Activated CD4-positive, alpha-beta memory T cell treated with anti-CD3 and anti-CD28 coated beads, Interleukin-2, amount 10 ng/mL, durations not matched to agents 7 days and 5 days (primary cell): ENCODE data around the gene NOC3L. TPM values are rescaled to one million over a fixed set of nuclear protein-coding genes. Genes with fewer than 3 reads are reported as not detected.

Source experiments
- CTCF ChIA-PET: fragments of 350-600 bp; sonication (Branson Sonifier 250); formaldehyde crosslinking; loops from one replicate; lab custom pipeline; 2021; ENCODE audit warnings: antibody characterized with exemption, inconsistent platforms; lab: Charles Lee
- POLR2A ChIA-PET: fragments of 350-600 bp; sonication (Branson Sonifier 250); formaldehyde crosslinking; loops from one replicate; lab custom pipeline; 2021; ENCODE audit warnings: antibody characterized with exemption; lab: Charles Lee
- DNase-seq: peaks from one replicate; pipeline ENCODE4 v3.0.0-alpha.2; 2020
- H3K27ac Mint-ChIP-seq: one replicate; pipeline ENCODE4 v1.8.0; 2021; ENCODE audit warnings: mild to moderate bottlenecking, mixed read lengths
- H3K27me3 Mint-ChIP-seq: one replicate; pipeline ENCODE4 v1.8.0; 2021; ENCODE audit warnings: mixed read lengths
- H3K36me3 Mint-ChIP-seq: one replicate; pipeline ENCODE4 v1.8.0; 2021; ENCODE audit warnings: low read depth, mixed read lengths
- H3K4me1 Mint-ChIP-seq: one replicate; pipeline ENCODE4 v1.8.0; 2021; ENCODE audit warnings: mixed read lengths
- H3K4me3 Mint-ChIP-seq: one replicate; pipeline ENCODE4 v1.8.0; 2021; ENCODE audit warnings: mild to moderate bottlenecking, mixed read lengths
- H3K9me3 Mint-ChIP-seq: one replicate; pipeline ENCODE4 v1.8.0; 2021; ENCODE audit warnings: mixed read lengths
- total RNA-seq, 2 experiments: library from RNA; stranded (reverse); gene quantifications; one replicate each; pipeline ENCODE4 v1.2.3, GENCODE V29; 2021

NOC3L gene
- total RNA-seq, 2 experiments from 2014 or later, result 18.6 TPM

DNA sequence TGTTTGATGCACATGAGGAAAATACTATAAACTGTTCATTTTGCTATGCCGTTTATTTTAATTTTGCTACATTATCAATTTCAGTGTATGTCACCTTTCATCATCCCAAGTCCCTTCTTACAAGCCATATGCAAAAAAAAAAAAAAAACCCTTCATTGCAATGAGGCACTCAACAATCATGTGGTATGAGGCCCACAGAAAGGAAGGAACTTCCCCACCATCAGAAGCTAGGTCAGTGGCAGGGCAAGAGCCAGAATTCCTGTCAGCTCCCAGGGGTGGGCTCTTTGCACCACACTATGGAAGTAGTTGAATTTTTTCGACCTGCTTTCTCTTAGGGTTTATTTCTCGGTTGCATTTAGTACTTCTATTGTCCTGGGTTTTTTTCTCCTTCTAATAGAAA, 75.4 kb downstream of the NOC3L start:
- Mint-ChIP-seq H3K9me3 (no peaks in the 10 kb centered on the region), H3K36me3 (peaks cover 3% of the 10 kb centered on the region), H3K4me1 (peaks cover 26% of the 10 kb centered on the region), H3K27ac (no peak overlapping the region), H3K4me3 (no peak overlapping the region), H3K27me3 (peaks cover 38% of the 10 kb centered on the region)
- DNase-seq, result no peak
- CTCF ChIA-PET, result interaction anchor here (3.1 kb wide), 1 partner anchor 33 kb away, joined by 13 read pairs; no protein-coding TSS in a partner anchor
- POLR2A ChIA-PET, result interaction anchor here (1.6 kb wide), 1 partner anchor 17 kb away, joined by 3 read pairs; no protein-coding TSS in a partner anchor

DNA sequence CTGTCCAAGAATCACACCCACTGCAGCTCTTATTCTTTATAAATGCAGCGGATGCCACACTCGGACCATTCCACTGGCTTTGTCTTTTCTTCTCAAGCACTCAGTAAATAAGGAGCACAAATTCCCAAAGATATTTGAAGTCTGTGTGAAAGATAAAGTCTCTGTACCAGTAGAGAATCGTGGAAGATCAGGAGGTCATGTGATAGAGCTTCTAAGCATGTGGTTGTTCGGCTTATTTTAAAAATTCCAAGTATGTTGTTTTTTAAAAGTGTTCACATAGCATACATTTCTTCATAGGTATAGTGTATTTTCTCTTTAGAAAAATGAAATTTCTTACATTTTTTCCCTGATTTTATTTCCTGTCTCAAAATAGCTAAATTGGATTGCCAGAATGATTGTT, 75.8 kb downstream of the NOC3L start:
- DNase-seq, result no peak
- H3K27me3 Mint-ChIP-seq, result peaks cover 35% of the 10 kb centered on the region
- peaks cover 3% of the 10 kb centered on the region for H3K36me3 Mint-ChIP-seq
- peaks cover 28% of the 10 kb centered on the region for H3K4me1 Mint-ChIP-seq
- no peak overlapping the region for H3K27ac Mint-ChIP-seq
- CTCF ChIA-PET, result interaction anchor here (2.7 to 3.1 kb wide), 2 partner anchors 33 to 34 kb away, joined by 11 to 13 read pairs; no protein-coding TSS in a partner anchor
- POLR2A ChIA-PET, result interaction anchor here (1.6 kb wide), 1 partner anchor 18 kb away, joined by 3 read pairs; no protein-coding TSS in a partner anchor
- no peaks in the 10 kb centered on the region for H3K9me3 Mint-ChIP-seq
- no peak overlapping the region for H3K4me3 Mint-ChIP-seq

DNA sequence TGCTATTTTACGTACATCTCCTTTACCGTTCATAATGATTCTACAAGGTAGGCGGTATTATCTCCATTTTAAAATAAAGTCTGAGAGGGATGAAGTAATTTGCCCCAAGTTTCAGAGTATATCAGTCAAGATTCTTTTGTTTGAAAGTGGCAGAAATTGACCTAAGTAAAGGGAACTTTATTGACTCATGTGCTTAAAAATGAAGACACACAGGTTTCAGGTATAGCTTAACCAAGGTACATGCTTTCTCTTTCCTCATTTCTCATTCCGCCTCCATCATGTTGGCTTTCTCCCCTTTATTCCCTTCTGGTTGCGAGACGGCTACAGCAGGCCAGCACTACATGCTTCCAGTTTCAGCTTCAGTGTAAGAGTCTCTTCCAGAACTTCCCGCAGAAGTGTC, 77.5 kb downstream of the NOC3L start:
- H3K27me3 Mint-ChIP-seq, result peaks cover 31% of the 10 kb centered on the region
- peak overlapping the region; percentile 5 for H3K27ac Mint-ChIP-seq
- POLR2A ChIA-PET, result no interaction called here
- peaks cover 3% of the 10 kb centered on the region for H3K36me3 Mint-ChIP-seq
- CTCF ChIA-PET, result interaction anchor here (2.7 kb wide), 1 partner anchor 35 kb away, joined by 11 read pairs; no protein-coding TSS in a partner anchor
- H3K4me1 Mint-ChIP-seq, result peaks cover 32% of the 10 kb centered on the region
- no peaks in the 10 kb centered on the region for H3K9me3 Mint-ChIP-seq
- DNase-seq, result no peak
- no peak overlapping the region for H3K4me3 Mint-ChIP-seq

Other genes with a start within 250 kb of the NOC3L start
- gene TBC1D12, start 39.6 kb upstream of the NOC3L start, total RNA-seq, result under 1 TPM; 0.28 to 0.30 TPM
- gene HELLS, start 182.8 kb upstream of the NOC3L start, total RNA-seq, result 100 to 1,000 TPM in 1 of 2 experiments, 10 to 100 TPM in 1; 95.3 to 101 TPM